Glutamatergic neuron (in vitro differentiated cells): ENCODE measurements around the gene BRSK2. TPM values are rescaled to one million over a fixed set of nuclear protein-coding genes. Genes with fewer than 3 reads are reported as not detected.
A peak's percentile ranks its signal among the peaks of the same experiment; 100 is the strongest.
"Not testable (repeated sequence)": the region's sequence is repeated elsewhere in the genome, so short reads cannot be mapped to it uniquely, and the experiment has no call there.

Experiments
- DNase-seq: peaks from one replicate; pipeline ENCODE4 v3.0.0; 2022
- H3K27ac Mint-ChIP-seq: one replicate; pipeline ENCODE4 v1.8.0; 2020; ENCODE audit warnings: mild to moderate bottlenecking, mixed read lengths, inconsistent platforms; ENCODE audit not compliant: unreplicated experiment
- H3K27me3 Mint-ChIP-seq: one replicate; pipeline ENCODE4 v1.8.0; 2020; ENCODE audit warnings: mild to moderate bottlenecking, moderate library complexity, mixed read lengths, inconsistent platforms; ENCODE audit not compliant: unreplicated experiment
- H3K36me3 Mint-ChIP-seq: one replicate; pipeline ENCODE4 v1.8.0; 2020; ENCODE audit warnings: mild to moderate bottlenecking, mixed read lengths, inconsistent platforms; ENCODE audit not compliant: unreplicated experiment
- H3K4me1 Mint-ChIP-seq: one replicate; pipeline ENCODE4 v1.8.0; 2020; ENCODE audit warnings: mild to moderate bottlenecking, low read depth, mixed read lengths, inconsistent platforms; ENCODE audit not compliant: unreplicated experiment
- H3K4me3 Mint-ChIP-seq: one replicate; pipeline ENCODE4 v1.8.0; 2020; ENCODE audit warnings: mild to moderate bottlenecking, mixed read lengths, inconsistent platforms; ENCODE audit not compliant: unreplicated experiment
- H3K9me3 Mint-ChIP-seq: one replicate; pipeline ENCODE4 v1.8.0; 2020; ENCODE audit warnings: mild to moderate bottlenecking, moderate library complexity, mixed read lengths, inconsistent platforms; ENCODE audit not compliant: unreplicated experiment
- CTCF ChIP-seq: fragments of 200-600 bp; sonication (generic); IDR thresholded peaks from one replicate; pipeline ENCODE4 v1.5.0; 2021; ENCODE audit not compliant: partially characterized antibody, unreplicated experiment
- total RNA-seq: library from RNA; stranded (reverse); fragmentation: NEBNext Ultra II Directional; extraction: Animal tissue kit (Norgen Biotek cat#: 25700); gene quantifications from one replicate; pipeline ENCODE4 v1.2.1, GENCODE V29; 2021; ENCODE audit not compliant: unreplicated experiment

Gene BRSK2
- total RNA-seq, 1 donor from 2014 or later = 207 TPM

- Mint-ChIP-seq H3K4me3 (no peak overlapping the region), H3K27me3 (peaks cover 19% of the 10 kb centered on the region), H3K36me3 (peaks cover 20% of the 10 kb centered on the region), H3K9me3 (peaks cover 21% of the 10 kb centered on the region), H3K27ac (no peak overlapping the region), H3K4me1 (peaks cover 5% of the 10 kb centered on the region)
- TF ChIP-seq CTCF = no peak
- no peak for DNase-seq
Measured at GRCh38 chr11:1421291-1421690, 31.6 kb downstream of the BRSK2 start.

- peaks cover 10% of the 10 kb centered on the region for H3K36me3 Mint-ChIP-seq
Measured at GRCh38 chr11:1422481-1422880, 32.7 kb downstream of the BRSK2 start.

GRCh38 chr11:1422981-1423380 lies 33.2 kb downstream of the BRSK2 start:
- TF ChIP-seq CTCF = no peak
- H3K27me3 Mint-ChIP-seq = peaks cover 13% of the 10 kb centered on the region
- H3K9me3 Mint-ChIP-seq = peaks cover 12% of the 10 kb centered on the region
- peak overlapping the region; percentile 43 for H3K27ac Mint-ChIP-seq
- peaks cover 10% of the 10 kb centered on the region for H3K36me3 Mint-ChIP-seq
- no peak for DNase-seq
- no peak overlapping the region for H3K4me3 Mint-ChIP-seq
- H3K4me1 Mint-ChIP-seq = peaks cover 5% of the 10 kb centered on the region

More at GRCh38 chr11:1422481-1422880, 32.7 kb downstream of the BRSK2 start:
- H3K27ac Mint-ChIP-seq = no peak overlapping the region
- peaks cover 12% of the 10 kb centered on the region for H3K9me3 Mint-ChIP-seq
- peaks cover 5% of the 10 kb centered on the region for H3K4me1 Mint-ChIP-seq
- H3K27me3 Mint-ChIP-seq = peaks cover 10% of the 10 kb centered on the region
- no peak overlapping the region for H3K4me3 Mint-ChIP-seq
- no peak for DNase-seq
- no peak for TF ChIP-seq CTCF

GRCh38 chr11:1423406-1423805 lies 33.7 kb downstream of the BRSK2 start:
- not testable (repeated sequence) for DNase-seq, H3K4me3 Mint-ChIP-seq, H3K4me1 Mint-ChIP-seq
- Mint-ChIP-seq H3K9me3 (peaks cover 12% of the 10 kb centered on the region), H3K36me3 (peaks cover 10% of the 10 kb centered on the region), H3K27ac (peak overlapping the region; percentile 43), H3K27me3 (peaks cover 13% of the 10 kb centered on the region)

- DNase-seq = no peak
- H3K4me1 Mint-ChIP-seq = peaks cover 6% of the 10 kb centered on the region
- no peak overlapping the region for H3K27ac Mint-ChIP-seq
- no peak for TF ChIP-seq CTCF
- H3K9me3 Mint-ChIP-seq = peaks cover 4% of the 10 kb centered on the region
- peaks cover 7% of the 10 kb centered on the region for H3K27me3 Mint-ChIP-seq
- H3K36me3 Mint-ChIP-seq = no peaks in the 10 kb centered on the region
- H3K4me3 Mint-ChIP-seq = no peak overlapping the region
Measured at GRCh38 chr11:1425006-1425405, 35.3 kb downstream of the BRSK2 start.
